Liver (tissue), 3 donors: ENCODE results near the gene PYGL.

Experiments used
- CTCF ChIP-seq: fragments of 150-350 bp; IDR thresholded peaks from 2 replicates; pipeline ENCODE4 v1.5.1; 2017; ENCODE audit warnings: improper control_type of control experiment, low read depth, low read length; ENCODE audit not compliant: missing input control
- MAX ChIP-seq: IDR thresholded peaks from 2 replicates; pipeline ENCODE4 v1.6.1; 2016; ENCODE audit warnings: antibody characterized with exemption
- RAD21 ChIP-seq, 2 donors: IDR thresholded peaks; 2 replicates each; pipeline ENCODE4 v1.6.1; 2016; ENCODE audit warnings: antibody characterized with exemption in 2 of 2, mild to moderate bottlenecking in 2 of 2
- TAF1 ChIP-seq: conservative IDR thresholded peaks from 2 replicates; pipeline ENCODE4 v1.6.1; 2016; ENCODE audit warnings: antibody characterized with exemption, mild to moderate bottlenecking
- donor health status: healthy.
- donor health status: healthy.

GRCh38 chr14:50961605-50962221 lies 17.4 kb upstream of the PYGL start:
- TF ChIP-seq CTCF (no peak), TAF1 (no peak), RAD21 (IDR thresholded peaks at IDR 0.05) (no peak), MAX (no peak)
